SIG-M5 (cell line): ENCODE measurements around the gene KLHL2.
"Not testable (repeated sequence)": the region's sequence is repeated elsewhere in the genome, so short reads cannot be mapped to it uniquely, and the experiment has no call there.

Source experiments
- DNase-seq: peaks from one replicate; lab custom pipeline; 2025; lab: John Stamatoyannopoulos, UW

KLHL2 gene

DNA sequence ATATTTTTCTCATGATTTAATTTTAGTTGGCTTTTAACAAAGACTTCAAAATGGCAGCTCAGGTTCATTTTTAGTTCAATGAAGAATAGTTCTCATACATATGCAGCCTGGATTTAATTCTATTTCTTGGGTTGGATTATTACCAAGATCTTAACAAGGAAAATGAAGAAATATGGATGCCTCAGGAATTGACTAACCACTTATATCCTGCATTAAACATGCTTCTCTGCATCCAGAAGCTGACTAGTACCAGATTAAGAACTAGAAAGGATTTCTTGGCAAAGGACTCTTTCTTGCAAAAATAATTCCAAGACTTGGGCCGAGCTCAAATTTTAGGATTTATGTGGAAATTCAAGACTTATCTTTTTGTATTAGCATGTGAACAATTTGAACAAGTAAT lies 5.6 kb upstream of the KLHL2 start:
- DNase-seq, result no peak

DNA sequence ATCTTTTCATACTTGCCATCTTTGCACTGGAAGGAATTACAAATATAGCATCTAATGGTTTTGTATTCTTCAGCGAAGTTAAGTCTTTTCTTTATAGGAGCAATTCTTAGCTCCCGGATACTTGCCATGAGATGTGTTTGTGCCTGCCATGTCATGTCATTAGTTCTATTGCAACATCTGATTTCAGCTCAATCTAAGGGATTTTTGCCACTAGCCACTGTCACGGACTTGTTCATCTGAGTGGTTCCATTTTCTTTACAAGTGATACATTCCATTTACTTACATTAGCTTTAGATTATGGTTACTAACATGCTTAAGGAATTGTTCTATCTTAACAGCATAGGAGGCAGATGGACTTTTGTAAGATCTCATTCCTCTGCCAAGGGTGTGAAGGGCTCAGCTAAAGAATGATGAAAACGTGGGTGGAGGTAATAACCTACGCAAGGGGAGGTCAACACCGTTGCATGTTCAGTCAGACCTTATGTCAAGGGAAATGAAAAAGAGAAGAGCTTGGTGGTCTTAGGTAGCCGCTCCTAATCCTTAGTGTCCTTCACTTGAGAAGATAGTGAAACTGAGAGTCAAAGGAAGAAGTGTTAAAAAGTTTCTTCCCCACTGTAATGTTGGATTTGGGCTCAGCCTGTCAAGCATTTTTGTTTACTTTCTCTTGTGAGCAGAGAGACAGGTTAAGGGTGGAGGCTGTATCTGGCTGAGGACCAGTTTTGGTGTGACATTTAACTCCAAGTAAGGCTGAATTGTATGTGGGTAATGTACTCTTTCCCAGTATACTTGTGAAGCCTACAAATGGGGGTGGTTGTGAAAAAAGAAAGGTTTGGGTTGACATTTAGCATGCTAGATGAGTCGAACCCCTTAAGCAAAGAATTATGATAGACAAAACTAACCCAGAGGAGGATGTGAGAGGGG lies 3.6 kb upstream of the KLHL2 start:
- DNase-seq, result no peak

DNA sequence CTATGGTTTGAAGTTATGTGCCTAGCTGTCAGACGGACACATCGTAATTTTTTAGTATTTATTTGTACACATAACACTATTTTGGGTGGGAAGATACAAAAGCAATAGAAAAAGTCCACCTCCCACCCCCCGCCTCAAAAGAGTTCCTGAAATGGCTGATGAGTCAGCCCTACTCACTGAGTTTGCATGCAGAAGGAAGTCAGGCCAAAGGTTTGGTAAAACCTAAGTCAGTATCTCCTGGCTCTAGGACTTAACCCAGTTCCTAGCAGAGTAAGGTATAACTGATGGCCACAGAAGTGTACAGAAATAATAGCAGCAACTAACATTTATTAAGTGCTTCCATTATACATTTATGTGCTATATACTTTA lies 2.9 kb upstream of the KLHL2 start:
- DNase-seq, result no peak

DNA sequence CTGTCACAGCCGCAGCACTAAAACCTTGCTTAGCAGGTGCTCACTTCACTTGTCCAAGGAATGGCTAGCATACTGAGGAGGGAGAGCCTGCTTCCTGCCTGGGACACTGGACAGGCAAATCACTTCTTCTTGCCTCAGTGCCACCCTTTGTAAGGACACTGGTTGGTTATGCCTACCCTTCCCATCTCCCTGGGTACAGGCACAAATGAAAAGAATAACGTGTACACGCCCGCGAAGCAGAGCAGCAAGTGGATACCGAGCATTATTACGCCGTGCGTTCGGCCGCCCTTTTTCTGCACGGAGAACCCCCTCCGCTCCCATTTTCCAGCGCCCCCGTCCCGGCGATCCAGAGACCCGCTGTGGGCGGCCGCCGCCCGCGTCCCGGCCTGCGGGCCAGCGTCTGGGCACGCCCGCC lies 338 bp upstream of the KLHL2 start:
- no peak for DNase-seq

DNA sequence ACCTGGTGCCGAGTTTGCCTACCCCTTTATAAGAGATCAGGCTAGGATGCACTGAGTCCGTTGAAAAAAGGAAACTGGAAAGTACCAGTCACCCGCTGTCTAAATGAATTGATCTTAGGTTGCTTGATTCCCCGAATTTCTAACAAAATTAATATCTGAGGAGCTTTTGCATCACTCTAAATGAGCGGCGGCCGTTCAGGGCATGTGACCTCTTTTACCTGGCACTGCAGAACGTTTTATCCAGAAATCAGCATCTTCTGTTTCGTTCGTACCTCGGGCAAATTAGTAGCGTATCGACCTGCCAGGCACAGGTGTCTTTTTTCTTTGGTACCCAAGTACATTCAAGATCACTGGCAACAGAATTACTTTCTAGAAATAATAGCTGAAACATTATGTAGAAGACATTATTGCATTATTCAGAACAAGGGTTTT lies 876 bp downstream of the KLHL2 start:
- DNase-seq, result no peak

DNA sequence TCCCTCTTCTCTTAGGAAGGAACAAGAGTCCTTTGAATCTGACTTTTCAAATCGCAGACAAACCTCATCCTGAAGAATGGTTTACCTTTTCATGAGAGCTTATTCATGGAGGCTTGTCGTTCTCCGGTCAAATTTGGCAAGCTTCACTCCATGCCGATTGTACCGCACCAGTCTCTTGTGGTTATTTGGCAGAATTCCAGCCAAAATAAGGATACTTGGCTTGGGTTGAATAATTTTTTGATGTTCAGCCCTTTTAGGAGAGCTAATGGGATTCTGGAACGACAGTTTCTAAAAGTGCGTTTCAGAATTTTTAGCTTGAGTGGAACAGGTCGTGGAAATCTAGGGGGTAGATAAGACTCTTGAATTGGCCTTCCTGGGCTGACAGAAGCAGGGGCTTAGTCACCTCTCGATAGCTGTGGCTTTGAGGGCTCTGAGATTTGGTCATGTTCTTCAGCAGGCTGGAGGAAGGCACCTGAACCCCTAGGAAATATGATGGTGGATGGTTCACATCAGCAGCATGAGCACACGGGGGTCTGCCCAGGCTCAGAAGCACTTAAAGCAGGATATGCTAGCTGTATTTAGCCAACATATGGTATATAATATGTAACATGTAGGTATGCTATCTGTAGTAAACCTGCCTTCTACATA lies 1.5 kb downstream of the KLHL2 start:
- DNase-seq, result no peak

DNA sequence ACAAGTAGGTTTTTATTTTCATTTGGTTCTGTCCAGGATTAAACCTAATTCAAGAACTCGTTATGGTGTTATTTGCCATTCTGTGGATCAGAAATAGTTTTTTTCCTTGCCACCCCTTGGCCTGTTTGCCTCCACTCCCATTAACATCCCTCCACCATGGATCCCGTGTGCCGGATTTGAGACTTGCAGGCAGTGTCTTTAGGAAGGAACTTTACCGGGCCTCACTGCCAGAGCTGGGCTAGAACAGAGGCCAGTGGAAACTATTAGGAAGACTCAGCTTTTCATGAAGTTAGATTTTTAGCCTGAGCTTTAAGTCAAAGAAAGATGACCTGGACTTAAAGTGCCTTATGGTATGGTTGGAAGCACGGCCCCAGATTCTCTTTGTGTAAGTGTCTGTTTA lies 2.4 kb downstream of the KLHL2 start:
- no peak for DNase-seq

DNA sequence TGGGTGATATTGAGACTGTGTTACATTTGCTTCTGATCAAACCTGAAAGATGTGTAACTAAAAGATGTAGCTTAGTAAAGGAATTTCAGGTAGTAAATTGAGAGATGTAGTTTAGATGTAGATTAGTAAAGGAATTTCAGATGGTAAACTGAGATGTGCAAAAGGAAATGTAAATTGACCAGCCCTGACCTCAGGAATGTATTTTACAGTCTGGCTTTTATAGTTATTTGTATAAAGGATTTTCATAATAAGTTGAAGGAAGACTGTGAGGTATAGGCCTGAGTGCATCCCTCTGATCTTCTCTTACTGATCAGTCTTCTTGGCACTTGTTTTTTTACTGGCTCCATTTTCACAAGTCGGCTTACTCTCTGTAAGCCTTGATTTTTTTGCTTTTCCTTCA lies 3.2 kb downstream of the KLHL2 start:
- no peak for DNase-seq

DNA sequence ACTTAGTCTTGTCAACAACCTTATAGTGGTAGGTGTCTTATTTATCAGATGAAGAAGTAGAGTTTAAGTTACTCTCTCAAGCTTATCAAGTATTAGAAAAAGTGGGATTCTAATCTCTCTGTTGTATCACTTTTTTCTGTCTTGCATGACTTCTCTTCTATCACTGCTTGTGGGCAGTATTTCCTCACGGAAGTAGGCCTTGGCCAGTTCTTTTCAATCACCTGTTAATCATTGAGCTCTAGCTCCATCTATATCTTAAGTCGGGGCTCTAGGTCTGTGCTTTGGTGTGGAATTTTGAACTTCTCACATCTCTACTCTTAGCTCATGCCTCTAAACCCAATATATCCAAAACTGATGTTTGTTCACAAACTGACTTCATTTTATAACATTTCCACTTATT lies 5.3 kb downstream of the KLHL2 start:
- not testable (repeated sequence) for DNase-seq

DNA sequence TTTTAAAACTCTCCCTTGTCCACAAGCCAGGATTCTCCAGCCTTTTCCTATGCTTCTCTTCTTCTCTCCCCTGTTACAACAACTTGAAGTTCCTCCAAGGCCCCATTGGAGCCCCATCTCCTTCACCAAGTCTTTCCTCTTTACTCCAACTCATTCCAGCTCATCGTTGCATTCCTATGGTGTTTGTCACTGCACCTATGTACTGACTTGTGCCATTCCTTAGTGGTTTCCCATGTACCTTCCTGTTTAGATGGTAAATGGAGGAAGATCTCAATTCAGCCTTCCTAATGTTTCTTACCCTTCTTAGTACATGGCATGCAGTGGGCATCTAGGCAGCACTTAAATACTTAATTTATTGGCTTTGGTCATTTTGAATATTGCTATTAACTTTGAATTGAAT lies 6.0 kb downstream of the KLHL2 start:
- not testable (repeated sequence) for DNase-seq

DNA sequence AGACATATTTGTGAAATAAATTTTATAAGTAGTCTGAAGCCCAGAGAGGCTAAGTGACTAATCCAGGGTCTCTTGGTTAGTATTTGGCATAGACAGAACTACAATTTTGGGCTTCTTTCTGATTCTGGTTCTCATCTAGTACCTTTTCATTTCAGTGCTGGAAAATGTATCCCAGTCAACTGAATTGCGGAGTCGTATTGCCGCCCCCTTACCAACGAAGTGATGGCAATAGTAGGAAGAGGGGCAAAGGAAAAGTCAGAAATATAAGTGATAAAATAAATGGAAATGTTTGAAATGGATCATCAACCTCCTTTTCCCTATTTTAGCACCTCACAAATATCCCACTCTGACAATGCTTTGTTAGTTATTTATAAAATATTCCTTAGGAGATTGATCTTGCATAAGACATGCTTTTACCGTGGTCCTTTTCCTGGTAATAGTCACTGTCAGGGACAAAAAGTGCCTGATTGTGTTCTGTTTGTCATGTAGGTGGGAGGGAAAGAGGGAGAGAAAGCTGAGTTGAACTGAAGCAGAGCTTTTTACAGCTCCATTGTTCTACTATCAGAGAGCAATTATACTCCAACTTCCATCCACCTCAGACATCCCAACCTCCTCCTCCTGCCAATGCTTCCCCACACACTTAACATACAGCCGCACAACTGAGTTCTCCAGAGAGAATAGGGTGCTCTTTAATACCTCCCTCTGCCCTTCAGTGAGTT lies 6.8 kb downstream of the KLHL2 start:
- DNase-seq, result not testable (repeated sequence)

DNA sequence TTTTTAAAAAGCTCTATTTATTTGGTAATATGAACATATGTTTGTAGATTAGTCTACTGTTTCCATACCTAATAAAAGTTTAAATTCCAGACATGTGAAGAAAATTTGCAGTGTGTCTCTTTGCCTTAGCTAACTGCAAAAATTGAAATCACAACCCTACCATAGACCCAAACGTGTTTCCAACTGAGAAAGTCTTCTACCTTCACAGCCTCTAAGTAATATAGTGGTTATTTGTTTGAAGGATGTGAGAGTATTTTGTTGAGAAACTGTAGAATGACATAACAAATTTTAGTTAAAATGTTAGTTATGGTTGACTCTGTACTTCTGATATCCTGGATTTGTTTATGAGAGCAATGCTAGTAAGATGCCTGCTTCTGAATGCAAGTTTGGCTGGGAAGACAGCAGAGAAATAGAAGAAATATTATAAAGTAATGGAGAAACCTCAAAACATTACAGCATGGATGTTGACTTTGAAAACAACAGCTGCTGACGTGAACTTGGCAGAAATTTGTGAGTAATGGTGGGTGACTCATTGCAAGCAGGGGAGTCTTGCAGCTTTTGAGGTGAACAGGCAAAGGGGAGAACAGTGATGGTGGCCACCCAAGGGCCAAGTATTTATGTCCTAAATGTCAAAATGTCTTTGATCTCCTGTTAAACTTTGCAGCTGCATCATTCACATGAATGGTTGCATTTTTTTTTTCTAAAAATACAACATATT lies 7.8 kb downstream of the KLHL2 start:
- DNase-seq, result not testable (repeated sequence)

DNA sequence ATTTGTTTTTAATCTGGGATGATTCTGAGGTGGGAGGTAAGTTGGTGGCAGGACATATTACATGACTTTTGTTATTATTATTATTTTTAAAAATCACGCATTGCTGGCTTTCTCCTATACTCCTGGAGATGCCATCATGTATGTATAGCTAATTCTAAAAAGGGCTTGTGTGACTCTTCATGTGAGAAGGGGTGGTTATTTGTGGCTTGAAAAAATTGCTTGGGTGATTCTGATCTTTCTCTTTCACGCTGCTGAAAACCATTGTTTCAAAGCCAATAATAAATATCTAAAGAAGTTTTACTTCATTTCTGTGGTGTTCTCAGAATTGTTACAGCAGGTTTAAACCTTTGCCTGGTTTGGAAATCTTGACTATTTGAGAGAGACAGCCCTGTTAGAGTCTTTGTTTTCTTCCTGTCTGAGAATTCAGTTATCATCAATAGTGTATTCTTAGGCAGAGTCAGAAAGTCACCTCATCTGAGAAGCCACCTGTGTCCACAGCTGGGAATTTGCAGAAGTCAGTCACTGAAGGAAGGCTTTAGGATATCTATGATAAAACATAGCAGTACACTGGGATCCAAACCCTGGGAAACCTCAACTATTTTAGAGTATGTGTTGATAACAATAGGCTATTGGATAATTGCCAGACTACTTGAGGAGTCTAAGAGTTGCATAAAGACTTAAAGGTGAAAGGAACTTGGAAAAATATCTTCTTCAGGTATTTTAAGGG lies 8.6 kb downstream of the KLHL2 start:
- DNase-seq, result not testable (repeated sequence)

DNA sequence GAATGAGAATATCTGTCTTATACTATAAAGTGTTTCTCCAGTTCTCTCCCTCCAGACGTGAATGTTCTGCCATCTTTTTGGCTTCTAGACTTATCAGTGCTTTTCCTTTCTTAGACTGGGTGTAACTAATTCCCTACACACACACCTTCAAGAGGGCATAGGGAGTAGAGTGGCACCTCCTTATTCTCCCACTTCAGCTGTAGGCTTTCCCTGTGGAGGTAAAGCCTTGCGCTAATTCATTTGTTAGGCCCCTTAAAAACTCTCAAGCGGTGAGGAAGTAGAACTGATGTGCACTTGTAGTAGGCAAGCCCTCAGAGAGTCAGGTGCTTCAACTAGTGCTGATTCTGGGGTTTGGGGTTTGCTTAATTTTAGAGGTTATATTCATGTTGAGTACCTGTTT lies 10.0 kb downstream of the KLHL2 start:
- DNase-seq, result no peak

DNA sequence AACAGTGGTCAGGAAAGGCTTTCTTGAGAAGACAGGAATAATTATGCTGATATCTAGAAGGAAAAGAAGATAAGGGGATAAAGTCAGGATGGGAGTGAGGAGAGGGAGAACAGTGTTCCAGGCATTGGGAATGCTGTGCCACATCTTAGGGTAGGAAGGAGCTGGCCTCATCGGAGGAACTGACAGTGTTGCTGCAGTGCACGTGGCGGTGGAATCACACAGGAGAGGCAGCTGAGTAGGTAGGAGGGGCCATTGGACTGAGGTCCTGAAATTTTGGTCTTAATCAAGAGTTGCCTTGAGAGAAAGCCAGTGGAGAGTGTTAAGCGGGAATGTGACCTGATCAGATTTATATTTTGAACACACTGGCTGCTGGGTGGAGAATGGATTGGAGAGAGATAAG lies 13.9 kb downstream of the KLHL2 start:
- DNase-seq, result not testable (repeated sequence)

DNA sequence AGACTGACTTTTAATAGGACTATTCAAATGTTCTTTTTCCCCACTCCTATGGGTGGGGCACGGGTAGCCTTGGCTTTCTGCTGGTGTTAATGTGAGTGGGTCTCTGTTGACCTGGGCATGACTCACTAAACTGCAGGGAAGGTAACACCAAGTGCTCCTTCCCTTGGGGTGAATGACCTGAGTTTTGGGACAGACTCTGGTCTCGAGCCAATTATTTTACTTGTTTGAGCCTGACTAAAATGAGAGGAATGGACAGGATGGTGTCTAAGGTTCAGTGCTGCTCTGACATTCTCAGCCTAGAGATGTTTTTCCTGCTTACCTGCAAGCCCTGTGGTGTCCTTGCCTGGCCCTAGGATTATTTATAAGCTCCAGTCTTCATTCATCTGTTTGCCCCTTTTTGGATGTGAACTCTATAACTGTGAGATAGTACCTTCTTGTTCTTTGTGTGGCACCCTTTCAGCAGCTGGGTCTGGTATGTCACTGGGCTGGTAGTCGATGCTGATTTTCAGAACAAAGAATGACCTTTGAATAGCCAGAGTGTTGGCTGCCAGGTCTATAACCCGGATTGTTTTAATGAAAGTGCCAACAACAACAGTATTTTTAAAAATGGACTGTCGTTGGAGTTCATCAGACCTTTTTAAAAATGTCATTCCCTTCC lies 14.8 kb downstream of the KLHL2 start:
- not testable (repeated sequence) for DNase-seq

DNA sequence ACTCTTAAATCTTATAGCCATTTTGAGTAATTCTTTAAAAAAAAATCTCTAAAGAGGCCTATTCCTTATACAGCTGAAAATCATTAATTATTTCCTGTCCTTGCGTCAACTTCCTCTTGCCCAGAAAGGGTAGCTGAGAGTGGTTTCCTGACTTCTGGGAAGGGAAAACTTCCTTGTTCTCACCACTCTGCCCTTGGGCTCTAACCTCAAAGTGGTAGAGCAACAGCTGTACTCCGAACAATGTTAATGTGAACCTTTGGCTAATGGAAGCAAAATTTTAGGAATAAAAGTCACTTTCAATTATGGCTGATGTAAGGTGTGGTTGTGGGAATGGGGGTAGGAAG lies 15.3 kb downstream of the KLHL2 start:
- DNase-seq, result no peak

DNA sequence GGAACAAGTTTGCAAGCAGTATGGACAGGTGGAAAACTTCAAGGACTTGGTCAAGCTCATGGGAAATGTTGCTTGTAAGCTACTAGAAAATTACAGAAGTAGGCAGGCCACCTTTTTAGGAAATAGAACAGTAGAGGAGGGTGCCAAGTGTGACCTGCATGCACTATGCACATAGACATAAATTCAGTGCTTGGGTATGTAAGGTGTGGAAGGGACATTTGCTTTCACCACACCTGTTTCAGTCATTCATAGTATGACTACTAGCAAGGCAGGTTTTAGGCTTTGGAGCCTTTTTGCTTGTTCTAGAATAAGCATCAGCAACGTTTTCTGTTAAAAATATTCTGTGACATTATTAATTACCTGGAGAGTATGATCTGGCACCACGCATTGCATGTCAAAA lies 20.0 kb downstream of the KLHL2 start:
- DNase-seq, result not testable (repeated sequence)

DNA sequence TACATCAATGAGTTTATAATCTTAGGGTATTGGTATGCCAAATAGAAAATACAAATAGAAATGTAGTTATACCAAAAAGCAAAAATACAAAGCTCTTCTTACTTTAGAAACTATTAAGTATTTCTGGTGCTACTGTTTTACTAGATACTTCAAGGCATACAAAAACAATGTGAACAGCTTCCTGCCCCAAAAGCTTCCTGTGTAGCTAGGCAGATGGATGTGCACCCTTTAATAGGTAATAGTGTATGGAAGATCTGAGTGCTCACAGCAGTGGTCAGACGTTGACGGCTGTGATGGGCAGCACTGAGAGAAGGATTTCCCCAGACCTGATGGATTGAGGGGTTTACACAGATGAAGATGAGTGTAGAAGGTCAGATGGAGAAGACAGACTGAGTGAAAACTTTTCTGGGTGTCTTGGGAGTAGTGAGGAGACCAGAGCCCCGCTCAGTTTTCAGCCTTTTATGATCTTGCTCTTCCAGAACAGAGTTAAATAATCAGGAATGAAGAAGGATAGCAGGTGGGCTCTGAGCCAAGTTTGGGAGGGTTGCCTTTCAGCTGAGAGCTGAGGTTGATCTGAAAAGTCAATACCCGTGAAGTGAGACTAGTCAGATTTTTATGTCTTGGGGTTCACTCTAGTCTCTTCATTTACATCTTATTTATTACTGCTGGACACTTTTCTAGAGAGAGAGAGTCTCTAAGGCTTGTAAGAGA lies 22.3 kb downstream of the KLHL2 start:
- not testable (repeated sequence) for DNase-seq
